ENCODE measurements around the gene SELL.
A peak's percentile ranks its signal among the peaks of the same experiment; 100 is the strongest.

Gene SELL

GRCh38 chr1:169711469-169712308 is at the start of gene SELL:
Gene SELL, minus strand, starts transcription at chr1:169711620. Its CDS starts 122 bp downstream, at chr1:169711498.
- H3K4me3 Mint-ChIP-seq = peak within 1 kb of the TSS; percentile 61
- peaks cover 11% of the 10 kb centered on the region for H3K9me3 Mint-ChIP-seq
- H3K36me3 Mint-ChIP-seq (ENCODE audit: low read depth) = no peaks in the 10 kb centered on the region
- peak within 1 kb of the TSS; percentile 61 for H3K27ac Mint-ChIP-seq
- peaks cover 1% of the 10 kb centered on the region for H3K27me3 Mint-ChIP-seq
- peaks cover 32% of the 10 kb centered on the region for H3K4me1 Mint-ChIP-seq (ENCODE audit: low read depth)
- intact Hi-C loops (cut with micrococcal nuclease) = loop anchor here (1.0 to 5.0 kb wide), 3 partner anchors 96 to 161 kb away; no protein-coding TSS in a partner anchor

- no peaks in the 10 kb centered on the region for H3K36me3 Mint-ChIP-seq (ENCODE audit: low read depth)
These were observed 47.6 kb upstream of the SELL start for GRCh38 chr1:169759038-169759437.

GRCh38 chr1:169753549-169753948 is 42.1 kb upstream of the SELL start:
- intact Hi-C loops (cut with micrococcal nuclease) = no loop called here

More at GRCh38 chr1:169759038-169759437, 47.6 kb upstream of the SELL start:
- H3K9me3 Mint-ChIP-seq = no peaks in the 10 kb centered on the region
- intact Hi-C loops (cut with micrococcal nuclease) = no loop called here
- H3K27me3 Mint-ChIP-seq = no peaks in the 10 kb centered on the region
- no peak overlapping the region for H3K27ac Mint-ChIP-seq
- no peaks in the 10 kb centered on the region for H3K4me1 Mint-ChIP-seq (ENCODE audit: low read depth)
- H3K4me3 Mint-ChIP-seq = no peak overlapping the region

GRCh38 chr1:169750041-169750440 is 38.6 kb upstream of the SELL start:
- no peaks in the 10 kb centered on the region for H3K27me3 Mint-ChIP-seq
- no peaks in the 10 kb centered on the region for H3K9me3 Mint-ChIP-seq
- no peak overlapping the region for H3K27ac Mint-ChIP-seq
- no peak overlapping the region for H3K4me3 Mint-ChIP-seq
- intact Hi-C loops (cut with micrococcal nuclease) = no loop called here
- H3K4me1 Mint-ChIP-seq (ENCODE audit: low read depth) = no peaks in the 10 kb centered on the region
- H3K36me3 Mint-ChIP-seq (ENCODE audit: low read depth) = no peaks in the 10 kb centered on the region

More at GRCh38 chr1:169753549-169753948, 42.1 kb upstream of the SELL start:
- H3K4me1 Mint-ChIP-seq (ENCODE audit: low read depth) = no peaks in the 10 kb centered on the region
- no peak overlapping the region for H3K27ac Mint-ChIP-seq
- no peak overlapping the region for H3K4me3 Mint-ChIP-seq
- no peaks in the 10 kb centered on the region for H3K27me3 Mint-ChIP-seq
- H3K36me3 Mint-ChIP-seq (ENCODE audit: low read depth) = no peaks in the 10 kb centered on the region
- H3K9me3 Mint-ChIP-seq = no peaks in the 10 kb centered on the region

- no peak overlapping the region for H3K4me3 Mint-ChIP-seq
- no peaks in the 10 kb centered on the region for H3K4me1 Mint-ChIP-seq (ENCODE audit: low read depth)
- no peaks in the 10 kb centered on the region for H3K9me3 Mint-ChIP-seq
- no peaks in the 10 kb centered on the region for H3K36me3 Mint-ChIP-seq (ENCODE audit: low read depth)
- H3K27ac Mint-ChIP-seq = no peak overlapping the region
- intact Hi-C loops (cut with micrococcal nuclease) = no loop called here
- no peaks in the 10 kb centered on the region for H3K27me3 Mint-ChIP-seq
These were observed 35.1 kb upstream of the SELL start for GRCh38 chr1:169746550-169746949.

GRCh38 chr1:169745015-169745861 is 33.8 kb upstream of the SELL start:
- Mint-ChIP-seq H3K27me3 (no peaks in the 10 kb centered on the region), H3K4me1 (ENCODE audit: low read depth) (no peaks in the 10 kb centered on the region), H3K27ac (no peak overlapping the region), H3K4me3 (no peak overlapping the region), H3K36me3 (ENCODE audit: low read depth) (no peaks in the 10 kb centered on the region), H3K9me3 (no peaks in the 10 kb centered on the region)
- intact Hi-C loops (cut with micrococcal nuclease) = no loop called here

- no peaks in the 10 kb centered on the region for H3K27me3 Mint-ChIP-seq
- no peaks in the 10 kb centered on the region for H3K4me1 Mint-ChIP-seq (ENCODE audit: low read depth)
- no peak overlapping the region for H3K27ac Mint-ChIP-seq
- intact Hi-C loops (cut with micrococcal nuclease) = no loop called here
- no peaks in the 10 kb centered on the region for H3K36me3 Mint-ChIP-seq (ENCODE audit: low read depth)
- H3K4me3 Mint-ChIP-seq = no peak overlapping the region
- no peaks in the 10 kb centered on the region for H3K9me3 Mint-ChIP-seq
These were observed 30.4 kb upstream of the SELL start for GRCh38 chr1:169741666-169742394.

GRCh38 chr1:169739980-169740379 is 28.6 kb upstream of the SELL start:
- peaks cover 3% of the 10 kb centered on the region for H3K27me3 Mint-ChIP-seq
- H3K36me3 Mint-ChIP-seq (ENCODE audit: low read depth) = no peaks in the 10 kb centered on the region
- no peak overlapping the region for H3K4me3 Mint-ChIP-seq

GRCh38 chr1:169733924-169734323 is 22.5 kb upstream of the SELL start, which contains the start of gene SELE:
Gene SELE, minus strand, starts transcription at chr1:169734079. Its CDS starts 467 bp downstream, at chr1:169733612.
- intact Hi-C loops (cut with micrococcal nuclease) = no loop called here
- H3K4me1 Mint-ChIP-seq (ENCODE audit: low read depth) = no peaks in the 10 kb centered on the region
- H3K36me3 Mint-ChIP-seq (ENCODE audit: low read depth) = no peaks in the 10 kb centered on the region
- no peak within 1 kb of the TSS for H3K4me3 Mint-ChIP-seq
- H3K27me3 Mint-ChIP-seq = peaks cover 3% of the 10 kb centered on the region
- H3K27ac Mint-ChIP-seq = no peak within 1 kb of the TSS
- H3K9me3 Mint-ChIP-seq = no peaks in the 10 kb centered on the region

More at GRCh38 chr1:169739980-169740379, 28.6 kb upstream of the SELL start:
- intact Hi-C loops (cut with micrococcal nuclease) = no loop called here
- no peaks in the 10 kb centered on the region for H3K9me3 Mint-ChIP-seq
- H3K27ac Mint-ChIP-seq = no peak overlapping the region
- H3K4me1 Mint-ChIP-seq (ENCODE audit: low read depth) = no peaks in the 10 kb centered on the region

- H3K36me3 Mint-ChIP-seq (ENCODE audit: low read depth) = no peaks in the 10 kb centered on the region
- peaks cover 3% of the 10 kb centered on the region for H3K27me3 Mint-ChIP-seq
- intact Hi-C loops (cut with micrococcal nuclease) = no loop called here
- H3K9me3 Mint-ChIP-seq = no peaks in the 10 kb centered on the region
- no peaks in the 10 kb centered on the region for H3K4me1 Mint-ChIP-seq (ENCODE audit: low read depth)
- H3K27ac Mint-ChIP-seq = no peak overlapping the region
- no peak overlapping the region for H3K4me3 Mint-ChIP-seq
These were observed 20.0 kb upstream of the SELL start for GRCh38 chr1:169731446-169731845.

- H3K4me1 Mint-ChIP-seq (ENCODE audit: low read depth) = no peaks in the 10 kb centered on the region
- H3K27me3 Mint-ChIP-seq = no peaks in the 10 kb centered on the region
- no peaks in the 10 kb centered on the region for H3K9me3 Mint-ChIP-seq
- H3K36me3 Mint-ChIP-seq (ENCODE audit: low read depth) = no peaks in the 10 kb centered on the region
- H3K27ac Mint-ChIP-seq = no peak overlapping the region
- intact Hi-C loops (cut with micrococcal nuclease) = no loop called here
- H3K4me3 Mint-ChIP-seq = no peak overlapping the region
These were observed 18.6 kb upstream of the SELL start for GRCh38 chr1:169729991-169730390.

- H3K9me3 Mint-ChIP-seq = no peaks in the 10 kb centered on the region
- no peak overlapping the region for H3K4me3 Mint-ChIP-seq
- no peak overlapping the region for H3K27ac Mint-ChIP-seq
- no peaks in the 10 kb centered on the region for H3K27me3 Mint-ChIP-seq
- no peaks in the 10 kb centered on the region for H3K36me3 Mint-ChIP-seq (ENCODE audit: low read depth)
- intact Hi-C loops (cut with micrococcal nuclease) = no loop called here
- no peaks in the 10 kb centered on the region for H3K4me1 Mint-ChIP-seq (ENCODE audit: low read depth)
These were observed 15.9 kb upstream of the SELL start for GRCh38 chr1:169727307-169727706.

- no peaks in the 10 kb centered on the region for H3K4me1 Mint-ChIP-seq (ENCODE audit: low read depth)
- no peak overlapping the region for H3K27ac Mint-ChIP-seq
- no peaks in the 10 kb centered on the region for H3K36me3 Mint-ChIP-seq (ENCODE audit: low read depth)
- no peaks in the 10 kb centered on the region for H3K9me3 Mint-ChIP-seq
- H3K4me3 Mint-ChIP-seq = no peak overlapping the region
- intact Hi-C loops (cut with micrococcal nuclease) = no loop called here
- no peaks in the 10 kb centered on the region for H3K27me3 Mint-ChIP-seq
These were observed 15.4 kb upstream of the SELL start for GRCh38 chr1:169726851-169727250.

All from dendritic cell treated with granulocyte-macrophage colony-stimulating factor and Interleukin-4, amounts not matched to agents 40 ng/mL and 50 ng/mL, for 4 days (primary cell).